ENCODE measurements around the gene AP1M1. TPM values are rescaled to one million over a fixed set of nuclear protein-coding genes. Genes with fewer than 3 reads are reported as not detected.

Gene AP1M1
- total RNA-seq, 1 experiment from 2014 or later: 27.7 TPM

DNA sequence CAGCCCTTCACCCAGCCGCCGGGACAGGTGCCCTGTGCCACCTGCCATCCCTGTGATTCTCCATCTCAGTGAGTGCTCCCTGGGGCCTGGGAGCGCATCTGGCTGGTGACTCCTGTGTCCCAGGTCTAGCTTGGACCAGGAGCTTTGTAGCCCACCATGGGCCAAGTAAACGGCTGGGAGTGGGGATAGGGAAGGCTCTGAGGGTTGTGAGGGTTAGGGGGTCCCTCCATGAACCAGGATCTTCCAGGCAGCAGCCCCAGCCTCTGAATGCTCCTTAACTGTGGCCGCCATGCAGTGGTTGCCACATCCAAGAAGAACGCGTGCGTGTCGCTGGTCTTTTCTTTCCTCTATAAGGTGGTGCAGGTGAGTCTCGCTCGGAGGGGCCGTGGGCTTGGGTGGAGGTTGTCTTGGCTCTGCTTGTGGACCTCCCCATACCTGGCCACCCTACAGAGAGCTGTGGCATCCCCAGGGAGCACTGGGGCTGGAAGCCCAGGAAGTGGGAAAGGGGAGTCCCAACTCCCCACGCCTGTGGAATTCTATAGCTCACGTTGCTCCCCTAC lies 8.4 kb downstream of the AP1M1 start (continued):
- no peak for TF ChIP-seq SMAD3 (CRISPR knock-in tag; IDR thresholded peaks at IDR 0.05; ENCODE audit: borderline replicate concordance)

DNA sequence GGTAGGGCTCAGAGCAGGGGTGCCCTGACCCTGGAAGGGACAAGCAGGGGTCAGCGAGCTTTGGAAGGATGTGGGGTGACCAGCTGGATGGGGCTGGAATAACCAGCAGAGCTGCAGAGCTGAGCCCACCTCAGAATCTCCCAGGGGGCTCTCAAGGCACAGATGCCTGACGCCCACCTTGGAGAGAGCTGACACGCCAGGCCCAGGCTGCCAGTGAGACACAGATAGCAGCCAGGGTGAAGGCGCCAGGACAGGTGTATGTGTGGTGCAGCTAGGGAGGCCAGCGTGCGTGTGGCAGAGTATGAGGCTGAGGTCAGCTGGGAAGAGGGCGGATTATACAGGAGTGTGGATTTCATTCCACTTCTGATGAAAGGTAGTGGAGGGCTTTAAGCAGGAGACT lies 8.9 kb downstream of the AP1M1 start:
- no peaks in the 10 kb centered on the region for H3K27me3 Mint-ChIP-seq (ENCODE audit: low read depth)

DNA sequence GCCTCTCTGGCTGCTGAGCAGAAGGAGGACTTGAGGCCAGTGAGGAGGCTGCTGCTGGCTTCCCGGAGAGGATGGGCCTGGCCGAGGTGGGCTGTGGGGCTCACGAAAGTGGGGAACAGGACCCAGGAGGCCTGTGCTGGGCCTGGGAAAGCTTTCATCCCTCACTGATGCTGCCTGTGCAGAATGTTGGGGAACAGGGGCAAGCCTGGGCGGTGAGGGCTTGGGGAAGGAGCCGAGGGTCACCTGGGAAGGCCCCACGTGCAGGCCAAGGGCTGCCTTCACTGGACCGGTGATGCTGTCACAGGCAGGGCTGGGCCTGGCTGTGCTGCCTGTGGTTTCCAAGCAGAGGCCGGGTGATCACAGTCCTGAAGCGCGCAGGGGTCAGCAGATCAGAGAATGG lies 9.4 kb downstream of the AP1M1 start:
- ATAC-seq (no peak), DNase-seq (ENCODE audit: low spot score) (peak; percentile 7)
- ChIA-PET POLR2A (no interaction called here), CTCF (no interaction called here)
- H3K9me3 Mint-ChIP-seq: no peaks in the 10 kb centered on the region
- peaks cover 7% of the 10 kb centered on the region for H3K36me3 Mint-ChIP-seq
- no peak overlapping the region for H3K4me3 Mint-ChIP-seq
- TF ChIP-seq CREB1 (CRISPR knock-in tag; IDR thresholded peaks at IDR 0.05) (no peak), KAT7 (CRISPR knock-in tag; IDR thresholded peaks at IDR 0.05; ENCODE audit: borderline replicate concordance) (no peak), ZNF263 (CRISPR knock-in tag; IDR thresholded peaks at IDR 0.05; ENCODE audit: low read depth) (no peak), SMAD4 (CRISPR knock-in tag; IDR thresholded peaks at IDR 0.05) (no peak), ATF1 (CRISPR knock-in tag; IDR thresholded peaks at IDR 0.05) (no peak), NFYB (CRISPR knock-in tag; conservative IDR thresholded peaks at IDR 0.05; ENCODE audit: low read depth) (no peak), MXD4 (CRISPR knock-in tag; IDR thresholded peaks at IDR 0.05; ENCODE audit: borderline replicate concordance) (no peak), NR2C2 (CRISPR knock-in tag; IDR thresholded peaks at IDR 0.05) (no peak), ZNF138 (CRISPR knock-in tag; conservative IDR thresholded peaks at IDR 0.05) (no peak), ESRRA (CRISPR knock-in tag; IDR thresholded peaks at IDR 0.05; ENCODE audit: borderline replicate concordance) (no peak)
- TF ChIP-seq, protein P1, sequence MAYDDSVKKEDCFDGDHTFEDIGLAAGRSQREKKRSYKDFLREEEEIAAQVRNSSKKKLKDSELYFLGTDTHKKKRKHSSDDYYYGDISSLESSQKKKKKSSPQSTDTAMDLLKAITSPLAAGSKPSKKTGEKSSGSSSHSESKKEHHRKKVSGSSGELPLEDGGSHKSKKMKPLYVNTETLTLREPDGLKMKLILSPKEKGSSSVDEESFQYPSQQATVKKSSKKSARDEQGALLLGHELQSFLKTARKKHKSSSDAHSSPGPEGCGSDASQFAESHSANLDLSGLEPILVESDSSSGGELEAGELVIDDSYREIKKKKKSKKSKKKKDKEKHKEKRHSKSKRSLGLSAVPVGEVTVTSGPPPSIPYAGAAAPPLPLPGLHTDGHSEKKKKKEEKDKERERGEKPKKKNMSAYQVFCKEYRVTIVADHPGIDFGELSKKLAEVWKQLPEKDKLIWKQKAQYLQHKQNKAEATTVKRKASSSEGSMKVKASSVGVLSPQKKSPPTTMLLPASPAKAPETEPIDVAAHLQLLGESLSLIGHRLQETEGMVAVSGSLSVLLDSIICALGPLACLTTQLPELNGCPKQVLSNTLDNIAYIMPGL (CRISPR knock-in tag; IDR thresholded peaks at IDR 0.05): no peak
- TF ChIP-seq, protein P2, sequence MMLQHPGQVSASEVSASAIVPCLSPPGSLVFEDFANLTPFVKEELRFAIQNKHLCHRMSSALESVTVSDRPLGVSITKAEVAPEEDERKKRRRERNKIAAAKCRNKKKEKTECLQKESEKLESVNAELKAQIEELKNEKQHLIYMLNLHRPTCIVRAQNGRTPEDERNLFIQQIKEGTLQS (CRISPR knock-in tag; conservative IDR thresholded peaks at IDR 0.05): no peak
- no peaks in the 10 kb centered on the region for H3K4me1 Mint-ChIP-seq
- H3K27ac Mint-ChIP-seq: peak overlapping the region; percentile 11; the same call in 1 of the 2 replicates
- no peaks in the 10 kb centered on the region for H3K27me3 Mint-ChIP-seq (ENCODE audit: low read depth)

More for the DNA sequence above, 8.9 kb downstream of the AP1M1 start:
- Mint-ChIP-seq H3K9me3 (no peaks in the 10 kb centered on the region), H3K27ac (peak overlapping the region; percentile 11; the same call in 1 of the 2 replicates), H3K36me3 (peaks cover 7% of the 10 kb centered on the region), H3K4me1 (no peaks in the 10 kb centered on the region), H3K4me3 (no peak overlapping the region)
- DNase-seq (ENCODE audit: low spot score) (peak; percentile 2), ATAC-seq (no peak)
- POLR2A ChIA-PET: no interaction called here
- CTCF ChIA-PET: no interaction called here
- TF ChIP-seq ZNF232 (CRISPR knock-in tag; IDR thresholded peaks at IDR 0.05): no peak
- TF ChIP-seq, protein P3, sequence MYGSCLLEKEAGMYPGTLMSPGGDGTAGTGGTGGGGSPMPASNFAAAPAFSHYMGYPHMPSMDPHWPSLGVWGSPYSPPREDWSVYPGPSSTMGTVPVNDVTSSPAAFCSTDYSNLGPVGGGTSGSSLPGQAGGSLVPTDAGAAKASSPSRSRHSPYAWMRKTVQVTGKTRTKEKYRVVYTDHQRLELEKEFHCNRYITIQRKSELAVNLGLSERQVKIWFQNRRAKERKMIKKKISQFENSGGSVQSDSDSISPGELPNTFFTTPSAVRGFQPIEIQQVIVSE (CRISPR knock-in tag; IDR thresholded peaks at IDR 0.05; ENCODE audit: borderline replicate concordance): no peak
- TF ChIP-seq, protein P4, sequence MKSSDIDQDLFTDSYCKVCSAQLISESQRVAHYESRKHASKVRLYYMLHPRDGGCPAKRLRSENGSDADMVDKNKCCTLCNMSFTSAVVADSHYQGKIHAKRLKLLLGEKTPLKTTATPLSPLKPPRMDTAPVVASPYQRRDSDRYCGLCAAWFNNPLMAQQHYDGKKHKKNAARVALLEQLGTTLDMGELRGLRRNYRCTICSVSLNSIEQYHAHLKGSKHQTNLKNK (CRISPR knock-in tag; IDR thresholded peaks at IDR 0.05): no peak
- no peak for TF ChIP-seq ZNF263 (CRISPR knock-in tag; IDR thresholded peaks at IDR 0.05; ENCODE audit: low read depth)
- no peak for TF ChIP-seq ZNF138 (CRISPR knock-in tag; conservative IDR thresholded peaks at IDR 0.05)
- TF ChIP-seq IRF2 (CRISPR knock-in tag; IDR thresholded peaks at IDR 0.05; ENCODE audit: borderline replicate concordance, low read depth): no peak

DNA sequence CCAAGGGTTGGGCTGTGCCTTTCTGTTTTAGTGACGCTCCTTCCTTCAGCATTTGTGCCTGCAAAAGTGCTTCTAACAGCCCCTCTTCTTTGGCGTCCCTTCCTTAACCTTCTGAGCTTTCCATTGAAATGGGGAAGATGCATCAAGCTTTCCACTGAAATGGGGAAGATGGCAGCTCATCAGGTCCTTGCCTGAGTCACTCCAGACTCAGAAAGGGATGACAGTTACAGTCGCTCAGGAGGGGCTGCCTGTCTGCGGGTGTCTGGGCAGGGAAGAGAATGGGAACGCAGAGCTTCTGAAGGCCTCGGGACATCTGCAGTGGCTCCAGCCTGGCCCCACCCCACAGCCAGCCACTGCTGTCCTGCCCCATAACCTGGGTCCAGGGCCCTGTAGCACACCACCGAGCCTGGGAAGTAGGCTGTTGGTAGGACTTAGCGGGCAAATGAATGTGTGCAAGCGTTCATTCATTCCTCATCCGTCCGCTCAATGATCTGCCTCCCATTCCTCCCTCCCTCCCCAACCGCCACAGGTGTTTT lies 9.8 kb downstream of the AP1M1 start:
- ATAC-seq: no peak
- POLR2A ChIA-PET: no interaction called here
- TF ChIP-seq, protein P5, sequence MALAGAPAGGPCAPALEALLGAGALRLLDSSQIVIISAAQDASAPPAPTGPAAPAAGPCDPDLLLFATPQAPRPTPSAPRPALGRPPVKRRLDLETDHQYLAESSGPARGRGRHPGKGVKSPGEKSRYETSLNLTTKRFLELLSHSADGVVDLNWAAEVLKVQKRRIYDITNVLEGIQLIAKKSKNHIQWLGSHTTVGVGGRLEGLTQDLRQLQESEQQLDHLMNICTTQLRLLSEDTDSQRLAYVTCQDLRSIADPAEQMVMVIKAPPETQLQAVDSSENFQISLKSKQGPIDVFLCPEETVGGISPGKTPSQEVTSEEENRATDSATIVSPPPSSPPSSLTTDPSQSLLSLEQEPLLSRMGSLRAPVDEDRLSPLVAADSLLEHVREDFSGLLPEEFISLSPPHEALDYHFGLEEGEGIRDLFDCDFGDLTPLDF (CRISPR knock-in tag; IDR thresholded peaks at IDR 0.05): no peak
- TF ChIP-seq OVOL2 (CRISPR knock-in tag; IDR thresholded peaks at IDR 0.05; ENCODE audit: borderline replicate concordance): no peak
- no peak for TF ChIP-seq ZBTB21 (CRISPR knock-in tag; IDR thresholded peaks at IDR 0.05; ENCODE audit: borderline replicate concordance)
- TF ChIP-seq GRHL2 (CRISPR knock-in tag; IDR thresholded peaks at IDR 0.05; ENCODE audit: insufficient replicate concordance, severe bottlenecking): no peak
- TF ChIP-seq, protein P6, sequence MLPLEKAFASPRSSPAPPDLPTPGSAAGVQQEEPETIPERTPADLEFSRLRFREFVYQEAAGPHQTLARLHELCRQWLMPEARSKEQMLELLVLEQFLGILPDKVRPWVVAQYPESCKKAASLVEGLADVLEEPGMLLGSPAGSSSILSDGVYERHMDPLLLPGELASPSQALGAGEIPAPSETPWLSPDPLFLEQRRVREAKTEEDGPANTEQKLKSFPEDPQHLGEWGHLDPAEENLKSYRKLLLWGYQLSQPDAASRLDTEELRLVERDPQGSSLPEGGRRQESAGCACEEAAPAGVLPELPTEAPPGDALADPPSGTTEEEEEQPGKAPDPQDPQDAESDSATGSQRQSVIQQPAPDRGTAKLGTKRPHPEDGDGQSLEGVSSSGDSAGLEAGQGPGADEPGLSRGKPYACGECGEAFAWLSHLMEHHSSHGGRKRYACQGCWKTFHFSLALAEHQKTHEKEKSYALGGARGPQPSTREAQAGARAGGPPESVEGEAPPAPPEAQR (CRISPR knock-in tag; IDR thresholded peaks at IDR 0.05): no peak
- no peak for TF ChIP-seq ZNF121 (CRISPR knock-in tag; IDR thresholded peaks at IDR 0.05)
- TF ChIP-seq, protein P7, sequence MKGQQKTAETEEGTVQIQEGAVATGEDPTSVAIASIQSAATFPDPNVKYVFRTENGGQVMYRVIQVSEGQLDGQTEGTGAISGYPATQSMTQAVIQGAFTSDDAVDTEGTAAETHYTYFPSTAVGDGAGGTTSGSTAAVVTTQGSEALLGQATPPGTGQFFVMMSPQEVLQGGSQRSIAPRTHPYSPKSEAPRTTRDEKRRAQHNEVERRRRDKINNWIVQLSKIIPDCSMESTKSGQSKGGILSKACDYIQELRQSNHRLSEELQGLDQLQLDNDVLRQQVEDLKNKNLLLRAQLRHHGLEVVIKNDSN (CRISPR knock-in tag; IDR thresholded peaks at IDR 0.05): no peak

More for the DNA sequence above, 9.8 kb downstream of the AP1M1 start:
- CTCF ChIA-PET: no interaction called here
- no peak overlapping the region for H3K4me3 Mint-ChIP-seq
- H3K36me3 Mint-ChIP-seq: peaks cover 7% of the 10 kb centered on the region
- no peaks in the 10 kb centered on the region for H3K27me3 Mint-ChIP-seq (ENCODE audit: low read depth)
- H3K9me3 Mint-ChIP-seq: no peaks in the 10 kb centered on the region
- H3K27ac Mint-ChIP-seq: no peak overlapping the region
- no peaks in the 10 kb centered on the region for H3K4me1 Mint-ChIP-seq
- DNase-seq (ENCODE audit: low spot score): peak; percentile 7
